GM12878 (cell line): ENCODE results near the gene ST3GAL5. TPM values are rescaled to one million over a fixed set of nuclear protein-coding genes. Genes with fewer than 3 reads are reported as not detected.

Experiments
- ATAC-seq: fragments of 200-7000 bp; cut with Tn5 transposase; 3 replicates; pipeline ENCODE4 v1.9.1; 2020; ENCODE audit warnings: mild to moderate bottlenecking, moderate library complexity
- BruUV-seq: library from RNA; stranded (reverse); fragments of 400-500 nt; replicated peaks from 2 replicates; lab custom pipeline; 2021; lab: Mats Ljungman, UMichigan
- CTCF ChIA-PET: fragments of 300-600 bp; sonication (Branson Sonifier 250); formaldehyde crosslinking; extraction: SDS; loops from one replicate; lab custom pipeline; 2021; ENCODE audit warnings: inconsistent platforms; lab: Yijun Ruan, JAX
- POLR2A ChIA-PET: fragments of 350-600 bp; formaldehyde crosslinking; extraction: SDS; loops from one replicate; lab custom pipeline; 2021; ENCODE audit warnings: inconsistent platforms; lab: Charles Lee
- RAD21 ChIA-PET: fragments of 300-600 bp; sonication (Branson Sonifier 250); formaldehyde crosslinking; loops from one replicate; lab custom pipeline; 2023; ENCODE audit warnings: antibody characterized with exemption; ENCODE audit not compliant: unreplicated experiment; lab: Charles Lee
- SMC1A ChIA-PET: fragments of 300-600 bp; sonication (Branson Sonifier 250); formaldehyde crosslinking; loops from one replicate; lab custom pipeline; 2023; ENCODE audit not compliant: unreplicated experiment, uncharacterized antibody; lab: Charles Lee
- DNase-seq: peaks from one replicate; pipeline ENCODE4 v3.0.0-alpha.2; 2011; ENCODE audit warnings: low read depth, low spot score
- FAIRE-seq: peaks from 3 replicates; lab custom pipeline; 2011; peaks lifted over from hg19 to GRCh38; lab: Jason Lieb, UNC
- H2AFZ ChIP-seq: 2 replicates; pipeline ENCODE4 v1.6.0; 2011; ENCODE audit warnings: low read depth, low read length, control low read depth; ENCODE audit not compliant: control insufficient read depth
- H3K27ac ChIP-seq: 2 replicates; pipeline ENCODE4 v1.5.1; 2011; ENCODE audit warnings: control low read depth; ENCODE audit not compliant: control insufficient read depth, insufficient read depth
- H3K27me3 ChIP-seq, 2 experiments: replicated peaks in 1 of 2; 2 replicates each; pipeline versions ENCODE4 v1.6.0 to v1.6.1; 2011; ENCODE audit warnings: low read length in 1 of 2; ENCODE audit not compliant: control insufficient read depth in 2 of 2, insufficient read depth in 2 of 2
- H3K36me3 ChIP-seq, 2 experiments: 2 replicates each; pipeline ENCODE4 v1.5.1; 2011; ENCODE audit warnings: low read length in 1 of 2; ENCODE audit not compliant: control insufficient read depth in 2 of 2, insufficient read depth in 2 of 2
- H3K4me1 ChIP-seq: 2 replicates; pipeline ENCODE4 v1.6.1; 2011; ENCODE audit warnings: mild to moderate bottlenecking, low read length, moderate library complexity, mixed read lengths; ENCODE audit not compliant: control insufficient read depth, insufficient read depth
- H3K4me2 ChIP-seq: 2 replicates; pipeline ENCODE4 v1.6.0; 2011; ENCODE audit warnings: control low read depth; ENCODE audit not compliant: control insufficient read depth, insufficient read depth
- H3K4me3 ChIP-seq: fragments of 200-600 bp; sonication (generic); 2 replicates; pipeline ENCODE4 v1.5.1; 2016
- H3K79me2 ChIP-seq: 2 replicates; pipeline ENCODE4 v1.6.0; 2011; ENCODE audit warnings: low read length; ENCODE audit not compliant: control insufficient read depth, insufficient read depth
- H3K9ac ChIP-seq: 2 replicates; pipeline ENCODE4 v1.8.0; 2011; ENCODE audit warnings: low read length, control low read depth, mixed read lengths; ENCODE audit not compliant: control insufficient read depth, insufficient read depth
- H3K9me3 ChIP-seq: replicated peaks from 3 replicates; pipeline ENCODE4 v1.5.1; 2011; ENCODE audit warnings: mild to moderate bottlenecking, low read length; ENCODE audit not compliant: control insufficient read depth, insufficient read depth
- H4K20me1 ChIP-seq: 2 replicates; pipeline ENCODE4 v1.6.0; 2011; ENCODE audit not compliant: control insufficient read depth, insufficient read depth
- CREB1 ChIP-seq: IDR thresholded peaks from 2 replicates; pipeline ENCODE4 v1.6.1; 2012; ENCODE audit warnings: low read depth, mild to moderate bottlenecking, inconsistent platforms
- DPF2 ChIP-seq: fragments of 450-650 bp; IDR thresholded peaks from 2 replicates; pipeline ENCODE4 v1.6.1; 2017; ENCODE audit warnings: mild to moderate bottlenecking
- E4F1 ChIP-seq: fragments of 450-650 bp; IDR thresholded peaks from 2 replicates; pipeline ENCODE4 v1.6.1; 2018; ENCODE audit warnings: borderline replicate concordance, mild to moderate bottlenecking; ENCODE audit not compliant: partially characterized antibody
- FOXK2 ChIP-seq: fragments of 450-650 bp; IDR thresholded peaks from 2 replicates; pipeline ENCODE4 v1.6.1; 2017; ENCODE audit warnings: mild to moderate bottlenecking, moderate library complexity
- MEF2B ChIP-seq: fragments of 450-650 bp; IDR thresholded peaks from 2 replicates; pipeline ENCODE4 v1.6.1; 2018; ENCODE audit warnings: mild to moderate bottlenecking, moderate library complexity; ENCODE audit not compliant: partially characterized antibody, poor library complexity, severe bottlenecking
- PAX5 ChIP-seq: IDR thresholded peaks from 2 replicates; pipeline ENCODE4 v1.6.1; 2011; ENCODE audit warnings: low read depth, low read length, borderline replicate concordance
- RB1 ChIP-seq: fragments of 450-650 bp; formaldehyde crosslinking; IDR thresholded peaks from 2 replicates; pipeline ENCODE4 v1.6.1; 2017; ENCODE audit warnings: mild to moderate bottlenecking, borderline replicate concordance
- ZNF274 ChIP-seq: IDR thresholded peaks from one replicate; pipeline ENCODE4 v1.8.0; 2011; ENCODE audit not compliant: insufficient read length, insufficient read depth
- WGBS: methylation state at CpG from one replicate; pipeline ENCODE4 v1.1.6; 2016; ENCODE audit warnings: low lambda C conversion rate; ENCODE audit not compliant: insufficient replicate concordance, insufficient coverage; ENCODE audit errors: missing lambda C conversion rate; 5-methylcytosine and 5-hydroxymethylcytosine counted together
- in situ Hi-C: fragments of 300-500 bp; cut with MboI; formaldehyde crosslinking; loops from 9 replicates; pipeline ENCODE4 v1.14.3; 2018; ENCODE audit warnings: mixed read lengths
- intact Hi-C: fragments of 100-400 bp; cut with micrococcal nuclease; formaldehyde crosslinking; loops from one replicate; pipeline ENCODE4 v1.14.2; 2022; ENCODE audit not compliant: unreplicated experiment
- polyA plus RNA-seq, 11 experiments: library from polyadenylated mRNA; depleted of rRNA in 4 of 11; unstranded in 6 of 11; stranded (reverse) in 5 of 11; fragments of >200 nt; fragmentation: Nextera tagmentation in 4 of 11; fragmentation: Illumina TruSeq in 1 of 11; extraction: Ambion mirVana in 4 of 11; extraction: Trizol in 1 of 11; gene quantifications; 1 replicate in 1 of 11; 2 replicates in 10 of 11; pipeline versions ENCODE4 v1.2.1 to v1.2.3, GENCODE V29; 2011 to 2016; ENCODE audit warnings: inconsistent platforms in 2 of 11, missing spikeins in 2 of 11, low read depth in 1 of 11
- total RNA-seq, 4 experiments: library from RNA; depleted of rRNA in 3 of 4; stranded (reverse); fragments of >200 nt in 3 of 4; fragmentation: Illumina TruSeq in 1 of 4; extraction: Trizol in 1 of 4; gene quantifications; 2 replicates each; pipeline versions ENCODE4 v1.2.1 to v1.2.3, GENCODE V29; 2013 to 2021

Gene ST3GAL5
- total and polyA plus RNA-seq, 10 of the 15 experiments (the other 5 are each of a cell fraction or from before 2014, with no cell fraction given): 5.2 to 60.9 (median 10.2) TPM

GRCh38 chr2:85906748-85907147, 18.0 kb upstream of the ST3GAL5 start:
- intact Hi-C loops (no loop called here), in situ Hi-C loops (no loop called here)
- WGBS: 0% methylated on average over 2 of the region's 3 CpGs
- no peaks in the 10 kb centered on the region for H3K4me1 ChIP-seq
- H3K9ac ChIP-seq: no peak overlapping the region
- ATAC-seq (no peak), FAIRE-seq (no peak), DNase-seq (no peak)
- no peak overlapping the region for H3K4me3 ChIP-seq
- H3K79me2 ChIP-seq: no peaks in the 10 kb centered on the region
- RAD21 ChIA-PET: no interaction called here
- CTCF ChIA-PET: no interaction called here
- no TSS peak for BruUV-seq
- H4K20me1 ChIP-seq: no peaks in the 10 kb centered on the region
- no peak overlapping the region for H2AFZ ChIP-seq
- H3K27me3 ChIP-seq: no peaks in the 10 kb centered on the region
- H3K9me3 ChIP-seq: no peaks in the 10 kb centered on the region
- SMC1A ChIA-PET: no interaction called here
- POLR2A ChIA-PET: no interaction called here
- H3K36me3 ChIP-seq: no peaks in the 10 kb centered on the region
- no peak overlapping the region for H3K27ac ChIP-seq
- TF ChIP-seq CREB1 (no peak), MEF2B (peak; percentile 50)
- no peak overlapping the region for H3K4me2 ChIP-seq

- no TSS peak for BruUV-seq
Measured at GRCh38 chr2:85905891-85906290, 17.1 kb upstream of the ST3GAL5 start.

More at GRCh38 chr2:85905891-85906290, 17.1 kb upstream of the ST3GAL5 start:
- Histone ChIP-seq H3K79me2 (no peaks in the 10 kb centered on the region), H3K27ac (no peak overlapping the region), H2AFZ (no peak overlapping the region), H4K20me1 (no peaks in the 10 kb centered on the region), H3K36me3 (no peaks in the 10 kb centered on the region), H3K27me3 (no peaks in the 10 kb centered on the region), H3K4me1 (no peaks in the 10 kb centered on the region), H3K4me2 (no peak overlapping the region), H3K4me3 (no peak overlapping the region), H3K9me3 (no peaks in the 10 kb centered on the region), H3K9ac (no peak overlapping the region)
- ChIA-PET SMC1A (no interaction called here), CTCF (no interaction called here), POLR2A (no interaction called here), RAD21 (no interaction called here)
- TF ChIP-seq FOXK2 (no peak), PAX5 (no peak), RB1 (no peak), ZNF274 (no peak), DPF2 (no peak), E4F1 (no peak)
- in situ Hi-C loops (no loop called here), intact Hi-C loops (no loop called here)
- DNase-seq (no peak), ATAC-seq (no peak), FAIRE-seq (no peak)
- WGBS: 80% methylated on average over 1 of the region's 1 CpG
